IMR-90 (cell line): Measurements from ENCODE around the gene MTUS2.

Experiments
- BHLHE40 ChIP-seq: fragments of 150-350 bp; IDR thresholded peaks from 2 replicates; pipeline ENCODE4 v1.6.1; 2016; ENCODE audit warnings: mild to moderate bottlenecking, low read depth, low read length
- CEBPB ChIP-seq: IDR thresholded peaks from 2 replicates; pipeline ENCODE4 v1.6.1; 2012; ENCODE audit warnings: low read depth, low read length, improper control_type of control experiment
- CTCF ChIP-seq: conservative IDR thresholded peaks from 2 replicates; pipeline ENCODE4 v1.5.1; 2012; ENCODE audit warnings: mild to moderate bottlenecking, low read depth, low read length, improper control_type of control experiment
- MXI1 ChIP-seq: IDR thresholded peaks from 2 replicates; pipeline ENCODE4 v1.6.1; 2012; ENCODE audit warnings: low read depth, mild to moderate bottlenecking, low read length, moderate library complexity, borderline replicate concordance
- POLR2A ChIP-seq: IDR thresholded peaks from 2 replicates; pipeline ENCODE4 v1.6.1; 2012; ENCODE audit warnings: mild to moderate bottlenecking, low read depth, low read length
- RAD21 ChIP-seq: IDR thresholded peaks from 2 replicates; pipeline ENCODE4 v1.6.1; 2012; ENCODE audit warnings: low read length, improper control_type of control experiment
- RCOR1 ChIP-seq: IDR thresholded peaks from 2 replicates; pipeline ENCODE4 v1.6.1; 2012; ENCODE audit warnings: mild to moderate bottlenecking, low read length, improper control_type of control experiment; ENCODE audit not compliant: insufficient replicate concordance
- RFX5 ChIP-seq: IDR thresholded peaks from 2 replicates; pipeline ENCODE4 v1.8.0; 2012; ENCODE audit warnings: low read depth, mild to moderate bottlenecking, low read length, moderate library complexity

DNA sequence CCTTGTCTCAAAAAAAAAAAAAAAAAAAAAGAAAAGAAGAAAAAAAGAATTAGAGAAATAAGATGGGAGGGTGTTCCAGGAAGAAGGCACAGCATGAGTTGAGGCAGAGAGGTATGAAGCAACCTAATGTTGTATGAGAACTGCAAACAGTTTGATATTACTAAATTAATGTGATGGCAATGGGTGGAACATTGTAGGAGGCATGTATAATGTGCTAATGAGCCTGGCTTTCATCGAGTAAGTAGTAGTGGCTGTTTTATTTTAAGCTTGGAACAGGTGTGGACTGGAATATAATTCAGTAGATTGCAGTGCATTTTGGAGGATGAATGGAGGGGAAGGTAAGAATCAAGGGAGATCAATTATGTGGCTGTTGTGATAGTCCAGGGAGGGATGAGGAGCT is 156.1 kb downstream of the MTUS2 start:
- TF ChIP-seq MXI1 (no peak), CTCF (no peak), POLR2A (no peak), BHLHE40 (no peak), CEBPB (no peak), RCOR1 (no peak), RAD21 (no peak), RFX5 (no peak)
